CD4-positive, CD25-positive, alpha-beta regulatory T cell (primary cell): ENCODE data around the gene NLGN2. TPM values are rescaled to one million over a fixed set of nuclear protein-coding genes. Genes with fewer than 3 reads are reported as not detected.
A peak's percentile ranks its signal among the peaks of the same experiment; 100 is the strongest.

Source experiments
- ATAC-seq, 2 donors: fragments of 150-1000 bp; cut with Tn5 transposase; one replicate each; pipeline ENCODE4 v1.10.0; 2021; ENCODE audit warnings: low read depth in 2 of 2, moderate number of reproducible peaks in 2 of 2, moderate library complexity in 1 of 2
- DNase-seq, 3 donors: peaks; one replicate each; pipeline versions ENCODE4 v3.0.0 to v3.0.0-alpha.2; 2012 to 2022; ENCODE audit warnings: mixed read lengths in 1 of 3
- H3K27ac ChIP-seq: one replicate; pipeline ENCODE4 v1.7.0; 2013; ENCODE audit warnings: mild to moderate bottlenecking, low read length; ENCODE audit not compliant: insufficient read depth, poor library complexity, severe bottlenecking
- H3K27me3 ChIP-seq: one replicate; pipeline ENCODE4 v1.7.0; 2013; ENCODE audit warnings: low read length; ENCODE audit not compliant: control insufficient read depth, insufficient read depth
- H3K36me3 ChIP-seq: one replicate; pipeline ENCODE4 v1.7.0; 2013; ENCODE audit warnings: mild to moderate bottlenecking, low read length, moderate library complexity; ENCODE audit not compliant: control insufficient read depth, insufficient read depth
- H3K4me1 ChIP-seq: 2 replicates; pipeline ENCODE4 v1.7.0; 2013; ENCODE audit warnings: mild to moderate bottlenecking, low read length; ENCODE audit not compliant: insufficient read depth, control insufficient read depth, poor library complexity, severe bottlenecking
- H3K4me3 ChIP-seq: one replicate; pipeline ENCODE4 v1.7.0; 2013; ENCODE audit warnings: low read depth, mild to moderate bottlenecking, low read length, moderate library complexity
- H3K9me3 ChIP-seq, 2 experiments: 1 replicate in 1 of 2; 2 replicates in 1 of 2; pipeline ENCODE4 v1.7.0; 2013; ENCODE audit warnings: low read length in 2 of 2, mild to moderate bottlenecking in 1 of 2, moderate library complexity in 1 of 2; ENCODE audit not compliant: control insufficient read depth in 2 of 2
- H3K27ac Mint-ChIP-seq, 3 donors: one replicate each; pipeline ENCODE4 v1.8.0; 2020 to 2022; ENCODE audit warnings: mild to moderate bottlenecking in 3 of 3, mixed read lengths in 3 of 3, moderate library complexity in 2 of 3
- H3K27me3 Mint-ChIP-seq: one replicate; pipeline ENCODE4 v1.8.0; 2022; ENCODE audit warnings: mild to moderate bottlenecking, mixed read lengths
- H3K36me3 Mint-ChIP-seq: one replicate; pipeline ENCODE4 v1.8.0; 2020; ENCODE audit warnings: mixed read lengths
- H3K4me1 Mint-ChIP-seq, 4 donors: one replicate each; pipeline ENCODE4 v1.8.0; 2020 to 2022; ENCODE audit warnings: mixed read lengths in 4 of 4, mild to moderate bottlenecking in 1 of 4
- H3K4me3 Mint-ChIP-seq, 4 donors: one replicate each; pipeline ENCODE4 v1.8.0; 2020 to 2022; ENCODE audit warnings: mild to moderate bottlenecking in 4 of 4, mixed read lengths in 4 of 4, moderate library complexity in 3 of 4
- H3K9me3 Mint-ChIP-seq, 7 donors: one replicate each; pipeline ENCODE4 v1.8.0; 2020 to 2022; ENCODE audit warnings: mixed read lengths in 7 of 7, mild to moderate bottlenecking in 3 of 7, moderate library complexity in 2 of 7
- polyA plus RNA-seq, 4 donors: library from polyadenylated mRNA; unstranded; fragments of 300-500 nt; fragmentation: Illumina TruSeq; gene quantifications; one replicate each; pipeline ENCODE4 v1.2.3, GENCODE V29; 2021
- total RNA-seq: library from RNA; stranded (reverse); gene quantifications from one replicate; pipeline ENCODE4 v1.2.3, GENCODE V29; 2022

Gene NLGN2
- total and polyA plus RNA-seq, 5 donors from 2014 or later, result 3.6 TPM; not detected in 4

GRCh38 chr17:7370853-7371252, 36.8 kb upstream of the NLGN2 start:
- peaks cover 19% of the 10 kb centered on the region for H3K27me3 Mint-ChIP-seq
- no peak overlapping the region for H3K4me3 Mint-ChIP-seq
- DNase-seq (no peak), ATAC-seq (no peak)
- H3K36me3 Mint-ChIP-seq, result no peaks in the 10 kb centered on the region
- no peaks in the 10 kb centered on the region for H3K4me1 Mint-ChIP-seq
- no peak overlapping the region for H3K27ac ChIP-seq
- no peaks in the 10 kb centered on the region for H3K9me3 ChIP-seq
- H3K27ac Mint-ChIP-seq, result no peak overlapping the region
- no peaks in the 10 kb centered on the region for H3K36me3 ChIP-seq
- no peaks in the 10 kb centered on the region for H3K9me3 Mint-ChIP-seq
- no peaks in the 10 kb centered on the region for H3K27me3 ChIP-seq
- no peak overlapping the region for H3K4me3 ChIP-seq
- no peaks in the 10 kb centered on the region for H3K4me1 ChIP-seq

GRCh38 chr17:7374353-7374752, 33.3 kb upstream of the NLGN2 start:
- H3K27ac ChIP-seq, result no peak overlapping the region
- DNase-seq (no peak), ATAC-seq (no peak)
- H3K9me3 Mint-ChIP-seq, result peaks cover 0 to 3% (median 0%) of the 10 kb centered on the region in 7 donors
- H3K27ac Mint-ChIP-seq, result no peak overlapping the region
- H3K27me3 Mint-ChIP-seq, result peaks cover 34% of the 10 kb centered on the region
- H3K4me1 ChIP-seq, result no peaks in the 10 kb centered on the region
- H3K36me3 ChIP-seq, result no peaks in the 10 kb centered on the region
- H3K4me3 ChIP-seq, result no peak overlapping the region
- peaks cover 3 to 4% of the 10 kb centered on the region in 2 experiments for H3K9me3 ChIP-seq
- no peak overlapping the region for H3K4me3 Mint-ChIP-seq
- peaks cover 2% of the 10 kb centered on the region for H3K27me3 ChIP-seq
- H3K36me3 Mint-ChIP-seq, result no peaks in the 10 kb centered on the region
- no peaks in the 10 kb centered on the region for H3K4me1 Mint-ChIP-seq

DNA sequence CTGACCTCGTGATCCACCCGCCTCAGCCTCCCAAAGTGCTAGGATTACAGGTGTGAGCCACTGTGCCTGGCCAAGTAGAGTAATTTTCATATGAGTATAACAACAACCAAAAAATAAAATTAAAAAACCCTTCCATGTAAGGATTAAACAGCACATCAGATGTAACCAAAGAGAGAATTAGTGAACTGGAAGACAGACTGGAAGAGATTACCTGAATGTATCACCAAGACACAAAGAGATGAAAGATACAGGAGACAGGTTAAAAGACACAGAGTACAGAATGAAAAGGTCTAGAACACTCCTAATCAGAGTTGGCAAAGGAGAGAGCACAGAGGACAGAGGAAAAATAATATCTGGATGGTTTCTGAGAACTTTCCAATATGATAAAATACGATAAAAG, 28.5 kb upstream of the NLGN2 start:
- H3K27me3 Mint-ChIP-seq, result peaks cover 48% of the 10 kb centered on the region
- no peak overlapping the region for H3K27ac Mint-ChIP-seq
- peaks cover 0 to 3% (median 1%) of the 10 kb centered on the region in 7 donors for H3K9me3 Mint-ChIP-seq
- Histone ChIP-seq H3K4me3 (no peak overlapping the region), H3K27me3 (peaks cover 18% of the 10 kb centered on the region), H3K36me3 (no peaks in the 10 kb centered on the region), H3K4me1 (peaks cover 12% of the 10 kb centered on the region), H3K9me3 (peaks cover 3 to 5% of the 10 kb centered on the region in 2 experiments), H3K27ac (no peak overlapping the region)
- H3K36me3 Mint-ChIP-seq, result no peaks in the 10 kb centered on the region
- no peak for DNase-seq
- H3K4me3 Mint-ChIP-seq, result no peak overlapping the region
- ATAC-seq, result no peak
- peaks cover 0 to 19% (median 4%) of the 10 kb centered on the region in 4 donors for H3K4me1 Mint-ChIP-seq

GRCh38 chr17:7380321-7380720, 27.3 kb upstream of the NLGN2 start:
- peaks cover 42% of the 10 kb centered on the region for H3K27me3 Mint-ChIP-seq
- H3K36me3 Mint-ChIP-seq, result no peaks in the 10 kb centered on the region
- Histone ChIP-seq H3K4me3 (no peak overlapping the region), H3K36me3 (no peaks in the 10 kb centered on the region), H3K9me3 (peaks cover 3 to 5% of the 10 kb centered on the region in 2 experiments), H3K27me3 (peaks cover 18% of the 10 kb centered on the region), H3K4me1 (peaks cover 19% of the 10 kb centered on the region), H3K27ac (no peak overlapping the region)
- peak overlapping the region in 2 of 4 donors; percentile 51 to 52 for H3K4me3 Mint-ChIP-seq
- no peak for ATAC-seq
- no peak for DNase-seq
- H3K4me1 Mint-ChIP-seq, result peaks cover 0 to 26% (median 9%) of the 10 kb centered on the region in 4 donors
- H3K27ac Mint-ChIP-seq, result peak overlapping the region in 2 of 3 donors; percentile 55 to 86
- H3K9me3 Mint-ChIP-seq, result peaks cover 0 to 3% (median 1%) of the 10 kb centered on the region in 7 donors

GRCh38 chr17:7380855-7381683, 26.6 kb upstream of the NLGN2 start, which contains the start of gene TNK1:
Gene TNK1, plus strand, starts transcription at chr17:7381089. Its CDS starts 1,838 bp downstream, at chr17:7382927.
- ATAC-seq (no peak), DNase-seq (no peak)
- H3K4me3 ChIP-seq, result no peak within 1 kb of the TSS
- H3K9me3 ChIP-seq, result peaks cover 3 to 5% of the 10 kb centered on the region in 2 experiments
- H3K4me1 ChIP-seq, result peaks cover 19% of the 10 kb centered on the region
- H3K27ac Mint-ChIP-seq, result peak within 1 kb of the TSS in 2 of 3 donors; percentile 55 to 86
- peaks cover 0 to 28% (median 9%) of the 10 kb centered on the region in 4 donors for H3K4me1 Mint-ChIP-seq
- H3K4me3 Mint-ChIP-seq, result peak within 1 kb of the TSS in 2 of 4 donors; percentile 51 to 84
- H3K36me3 Mint-ChIP-seq, result no peaks in the 10 kb centered on the region
- peaks cover 0 to 3% (median 1%) of the 10 kb centered on the region in 7 donors for H3K9me3 Mint-ChIP-seq
- no peaks in the 10 kb centered on the region for H3K36me3 ChIP-seq
- no peak within 1 kb of the TSS for H3K27ac ChIP-seq
- peaks cover 42% of the 10 kb centered on the region for H3K27me3 Mint-ChIP-seq
- H3K27me3 ChIP-seq, result peaks cover 18% of the 10 kb centered on the region

- peaks cover 3 to 5% of the 10 kb centered on the region in 2 experiments for H3K9me3 ChIP-seq
- DNase-seq (no peak), ATAC-seq (no peak)
- peaks cover 28% of the 10 kb centered on the region for H3K27me3 Mint-ChIP-seq
- H3K4me3 ChIP-seq, result no peak overlapping the region
- peak overlapping the region; percentile 8 to 88 (median 73) for H3K4me3 Mint-ChIP-seq
- H3K27me3 ChIP-seq, result peaks cover 18% of the 10 kb centered on the region
- H3K4me1 Mint-ChIP-seq, result peaks cover 0 to 35% (median 9%) of the 10 kb centered on the region in 4 donors
- peak overlapping the region in 1 of 3 donors; percentile 82 for H3K27ac Mint-ChIP-seq
- H3K36me3 Mint-ChIP-seq, result no peaks in the 10 kb centered on the region
- H3K4me1 ChIP-seq, result peaks cover 19% of the 10 kb centered on the region
- H3K36me3 ChIP-seq, result peaks cover 2% of the 10 kb centered on the region
- H3K9me3 Mint-ChIP-seq, result peaks cover 0 to 3% (median 1%) of the 10 kb centered on the region in 7 donors
- H3K27ac ChIP-seq, result no peak overlapping the region
Measured at GRCh38 chr17:7382901-7383300, 24.7 kb upstream of the NLGN2 start.

DNA sequence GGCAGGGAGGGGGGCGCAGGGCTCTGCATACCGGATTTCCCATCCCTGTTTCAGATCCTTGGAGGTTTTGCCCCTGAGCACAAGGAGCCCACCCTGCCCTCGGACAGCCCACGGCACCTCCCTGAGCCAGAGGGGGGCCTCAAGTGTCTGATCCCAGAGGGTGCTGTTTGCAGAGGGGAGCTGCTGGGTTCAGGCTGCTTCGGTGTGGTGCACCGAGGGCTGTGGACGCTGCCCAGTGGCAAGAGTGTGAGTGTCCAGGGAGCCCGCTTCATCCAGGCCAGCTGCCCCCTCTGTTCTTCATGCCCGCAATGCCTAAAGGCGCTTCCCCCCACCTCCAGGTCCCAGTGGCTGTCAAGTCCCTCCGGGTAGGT, 24.3 kb upstream of the NLGN2 start:
- Mint-ChIP-seq H3K27me3 (peaks cover 26% of the 10 kb centered on the region), H3K36me3 (no peaks in the 10 kb centered on the region), H3K9me3 (peaks cover 0 to 3% (median 1%) of the 10 kb centered on the region in 7 donors), H3K27ac (no peak overlapping the region), H3K4me3 (peak overlapping the region in 3 of 4 donors; percentile 84 to 88 (median 85)), H3K4me1 (peaks cover 0 to 35% (median 9%) of the 10 kb centered on the region in 4 donors)
- Histone ChIP-seq H3K36me3 (peaks cover 5% of the 10 kb centered on the region), H3K27ac (peak overlapping the region; percentile 85), H3K4me1 (peaks cover 19% of the 10 kb centered on the region), H3K4me3 (no peak overlapping the region), H3K9me3 (peaks cover 3 to 5% of the 10 kb centered on the region in 2 experiments), H3K27me3 (peaks cover 18% of the 10 kb centered on the region)
- ATAC-seq, result no peak
- no peak for DNase-seq
